ENCODE results near the gene ALDH6A1.

ALDH6A1 gene

DNA sequence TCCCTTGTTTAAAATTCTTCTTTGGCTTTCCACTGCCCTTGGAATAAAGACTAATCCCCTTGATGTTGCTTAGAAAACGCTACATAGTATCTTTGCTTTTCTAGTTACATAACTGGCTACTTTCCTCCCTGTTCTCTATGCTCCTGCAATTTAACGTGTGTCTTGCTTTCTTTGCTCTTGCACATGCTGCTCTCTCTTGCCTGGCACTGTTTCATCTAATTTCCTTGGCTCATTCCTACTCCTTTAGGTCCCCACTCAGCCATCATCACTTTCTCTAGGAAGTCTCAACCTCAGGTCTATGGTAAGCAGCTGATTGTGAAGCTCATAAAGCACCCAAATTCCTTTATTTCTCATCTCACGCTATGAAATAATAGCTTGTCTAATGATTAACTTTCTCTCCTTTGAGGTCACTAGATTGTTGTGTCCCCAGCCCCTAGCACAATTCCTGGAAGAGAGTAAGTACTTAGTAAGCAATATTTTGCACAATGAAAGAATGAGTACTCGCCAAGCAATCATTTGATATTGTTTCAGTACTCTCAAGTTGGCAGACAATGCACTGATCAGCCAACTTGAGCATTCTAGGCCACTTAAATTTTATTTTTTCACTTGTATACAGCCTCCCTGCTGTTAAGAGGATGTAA, 3.3 kb downstream of the ALDH6A1 start:
- Mint-ChIP-seq H3K27me3 (ENCODE audit: low read depth) (no peaks in the 10 kb centered on the region), H3K9me3 (no peaks in the 10 kb centered on the region), H3K4me1 (ENCODE audit: low read depth) (peaks cover 21% of the 10 kb centered on the region), H3K27ac (no peak overlapping the region), H3K4me3 (no peak overlapping the region), H3K36me3 (ENCODE audit: low read depth) (no peaks in the 10 kb centered on the region)
- no peak for DNase-seq (ENCODE audit: low spot score)

- Mint-ChIP-seq H3K27me3 (ENCODE audit: low read depth) (no peaks in the 10 kb centered on the region), H3K36me3 (ENCODE audit: low read depth) (no peaks in the 10 kb centered on the region), H3K27ac (no peak overlapping the region), H3K4me3 (no peak overlapping the region), H3K9me3 (no peaks in the 10 kb centered on the region), H3K4me1 (ENCODE audit: low read depth) (no peaks in the 10 kb centered on the region)
- DNase-seq (ENCODE audit: low spot score): no peak
These were observed 6.9 kb downstream of the ALDH6A1 start for GRCh38 chr14:74077401-74077800.

DNA sequence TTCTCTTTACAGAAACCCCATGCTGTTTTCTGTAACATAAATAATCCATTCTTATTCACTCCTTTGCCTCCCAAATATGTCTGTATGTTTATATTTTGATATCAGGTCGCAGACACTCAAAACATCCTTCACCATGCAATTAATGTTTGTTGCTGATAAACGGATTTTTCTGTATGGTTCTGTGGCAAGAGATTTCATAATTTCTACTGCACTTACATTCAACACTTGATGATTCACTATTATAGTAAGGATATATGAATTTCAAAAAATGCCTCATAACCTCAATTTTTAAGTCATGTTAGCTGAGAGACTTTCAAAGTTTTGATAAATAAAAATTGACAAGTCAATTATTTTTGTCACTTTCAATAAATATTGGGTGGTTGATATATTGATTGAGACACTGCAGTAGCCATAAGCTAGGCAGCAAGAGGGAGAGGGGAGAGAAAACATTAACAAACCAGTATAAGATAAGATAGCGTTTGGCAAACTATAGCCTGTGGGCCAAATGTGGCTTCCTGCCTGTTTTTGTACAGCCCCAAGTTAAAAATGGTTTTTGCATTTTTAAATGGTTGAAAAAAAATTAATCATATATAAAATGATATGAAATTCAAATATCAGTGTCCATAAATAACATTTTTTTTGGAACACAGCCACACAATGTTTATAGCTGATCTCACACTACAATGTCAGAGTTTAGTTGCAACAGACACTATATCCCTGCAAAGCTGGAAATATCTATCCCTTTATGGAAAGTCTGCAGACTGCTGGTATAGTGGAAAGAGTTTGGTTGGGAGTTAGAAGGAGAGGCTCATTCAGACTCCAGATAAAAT, 18.3 kb downstream of the ALDH6A1 start:
- H3K36me3 Mint-ChIP-seq (ENCODE audit: low read depth): peaks cover 6% of the 10 kb centered on the region

DNA sequence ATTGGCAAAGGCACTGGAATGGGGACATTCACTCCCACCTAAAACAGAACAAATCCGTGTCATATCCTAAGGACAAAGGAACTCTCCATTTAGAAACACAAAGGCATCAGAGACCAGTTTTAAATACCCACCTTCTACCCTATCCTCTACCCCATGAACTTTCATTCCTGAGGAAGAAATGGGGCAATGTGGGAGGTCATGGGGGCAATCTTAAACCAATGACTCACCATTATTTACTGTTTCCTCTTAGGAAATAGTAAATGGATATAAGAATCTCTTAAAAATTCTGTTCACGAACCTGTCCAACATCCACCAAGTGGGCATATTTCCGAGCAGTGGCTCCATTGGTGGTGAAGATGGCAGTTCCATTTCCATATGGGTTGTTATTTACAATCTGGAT, 19.4 kb downstream of the ALDH6A1 start:
- no peaks in the 10 kb centered on the region for H3K9me3 Mint-ChIP-seq
- no peaks in the 10 kb centered on the region for H3K4me1 Mint-ChIP-seq (ENCODE audit: low read depth)
- H3K4me3 Mint-ChIP-seq: no peak overlapping the region
- no peak for DNase-seq (ENCODE audit: low spot score)
- H3K27ac Mint-ChIP-seq: no peak overlapping the region
- H3K27me3 Mint-ChIP-seq (ENCODE audit: low read depth): no peaks in the 10 kb centered on the region
- H3K36me3 Mint-ChIP-seq (ENCODE audit: low read depth): peaks cover 10% of the 10 kb centered on the region

More for the DNA sequence above, 18.3 kb downstream of the ALDH6A1 start:
- no peak overlapping the region for H3K27ac Mint-ChIP-seq
- H3K9me3 Mint-ChIP-seq: no peaks in the 10 kb centered on the region
- no peaks in the 10 kb centered on the region for H3K4me1 Mint-ChIP-seq (ENCODE audit: low read depth)
- no peak overlapping the region for H3K4me3 Mint-ChIP-seq
- no peaks in the 10 kb centered on the region for H3K27me3 Mint-ChIP-seq (ENCODE audit: low read depth)
- DNase-seq (ENCODE audit: low spot score): no peak

GRCh38 chr14:74064426-74064825, 19.8 kb downstream of the ALDH6A1 start:
- peaks cover 12% of the 10 kb centered on the region for H3K36me3 Mint-ChIP-seq (ENCODE audit: low read depth)
- no peak for DNase-seq (ENCODE audit: low spot score)
- no peaks in the 10 kb centered on the region for H3K9me3 Mint-ChIP-seq
- H3K4me1 Mint-ChIP-seq (ENCODE audit: low read depth): no peaks in the 10 kb centered on the region
- H3K27me3 Mint-ChIP-seq (ENCODE audit: low read depth): no peaks in the 10 kb centered on the region
- no peak overlapping the region for H3K4me3 Mint-ChIP-seq
- no peak overlapping the region for H3K27ac Mint-ChIP-seq

DNA sequence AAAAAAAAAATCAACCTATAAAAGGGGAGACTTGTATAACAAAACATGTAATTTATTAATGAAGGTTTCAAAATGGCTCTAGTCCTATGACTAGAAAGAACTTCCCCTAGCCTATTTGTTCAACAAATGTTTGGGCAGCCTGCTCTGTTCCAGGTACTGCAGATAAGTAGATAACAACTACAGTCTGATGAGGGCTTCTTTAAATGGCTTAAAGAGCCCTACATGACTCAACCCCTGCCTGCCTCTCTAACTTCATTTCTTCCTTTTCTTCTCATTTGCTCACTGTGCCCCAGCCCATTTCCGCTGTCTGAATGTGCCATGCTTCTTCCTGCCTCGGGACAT, 21.5 kb downstream of the ALDH6A1 start:
- no peak for DNase-seq (ENCODE audit: low spot score)
- Mint-ChIP-seq H3K9me3 (no peaks in the 10 kb centered on the region), H3K27me3 (ENCODE audit: low read depth) (no peaks in the 10 kb centered on the region), H3K36me3 (ENCODE audit: low read depth) (peaks cover 12% of the 10 kb centered on the region), H3K4me3 (no peak overlapping the region), H3K27ac (no peak overlapping the region), H3K4me1 (ENCODE audit: low read depth) (no peaks in the 10 kb centered on the region)

DNA sequence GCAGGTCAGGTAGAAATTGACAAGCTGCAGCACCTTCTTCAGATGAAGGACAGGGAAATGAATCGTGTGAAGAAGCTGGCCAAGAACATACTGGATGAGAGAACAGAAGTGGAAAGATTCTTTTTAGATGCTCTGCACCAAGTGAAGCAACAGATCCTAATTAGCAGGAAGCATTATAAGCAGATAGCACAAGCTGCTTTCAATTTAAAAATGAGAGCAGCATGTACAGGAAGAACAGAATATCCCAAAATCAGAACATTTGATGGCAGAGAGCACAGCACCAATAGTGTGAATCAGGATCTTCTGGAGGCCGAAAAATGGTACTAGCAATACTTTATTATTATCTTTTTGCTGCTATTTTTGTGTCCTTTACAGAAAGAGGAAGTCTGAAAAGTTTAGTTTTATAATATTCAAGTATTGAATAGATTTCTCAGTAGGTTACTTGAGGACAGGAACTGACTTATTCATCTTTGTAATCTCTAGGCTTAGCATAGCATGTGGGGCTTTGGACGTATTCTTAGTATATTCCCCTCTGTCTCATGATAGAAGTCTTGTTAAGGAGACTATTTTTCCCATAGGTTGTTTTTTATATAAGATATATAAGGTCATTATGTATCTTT, 34.3 kb downstream of the ALDH6A1 start:
- Mint-ChIP-seq H3K27ac (no peak overlapping the region), H3K27me3 (ENCODE audit: low read depth) (no peaks in the 10 kb centered on the region), H3K9me3 (no peaks in the 10 kb centered on the region), H3K36me3 (ENCODE audit: low read depth) (no peaks in the 10 kb centered on the region), H3K4me1 (ENCODE audit: low read depth) (no peaks in the 10 kb centered on the region), H3K4me3 (no peak overlapping the region)
- DNase-seq (ENCODE audit: low spot score): no peak

GRCh38 chr14:74048281-74048680, 36.0 kb downstream of the ALDH6A1 start:
- no peak for DNase-seq (ENCODE audit: low spot score)
- H3K4me1 Mint-ChIP-seq (ENCODE audit: low read depth): no peaks in the 10 kb centered on the region
- H3K4me3 Mint-ChIP-seq: no peak overlapping the region
- no peak overlapping the region for H3K27ac Mint-ChIP-seq
- no peaks in the 10 kb centered on the region for H3K9me3 Mint-ChIP-seq
- no peaks in the 10 kb centered on the region for H3K36me3 Mint-ChIP-seq (ENCODE audit: low read depth)
- no peaks in the 10 kb centered on the region for H3K27me3 Mint-ChIP-seq (ENCODE audit: low read depth)

GRCh38 chr14:74045522-74045921, 38.7 kb downstream of the ALDH6A1 start:
- H3K27me3 Mint-ChIP-seq (ENCODE audit: low read depth): no peaks in the 10 kb centered on the region
- no peak overlapping the region for H3K4me3 Mint-ChIP-seq
- no peaks in the 10 kb centered on the region for H3K36me3 Mint-ChIP-seq (ENCODE audit: low read depth)
- DNase-seq (ENCODE audit: low spot score): no peak
- no peaks in the 10 kb centered on the region for H3K4me1 Mint-ChIP-seq (ENCODE audit: low read depth)
- H3K9me3 Mint-ChIP-seq: no peaks in the 10 kb centered on the region
- no peak overlapping the region for H3K27ac Mint-ChIP-seq

DNA sequence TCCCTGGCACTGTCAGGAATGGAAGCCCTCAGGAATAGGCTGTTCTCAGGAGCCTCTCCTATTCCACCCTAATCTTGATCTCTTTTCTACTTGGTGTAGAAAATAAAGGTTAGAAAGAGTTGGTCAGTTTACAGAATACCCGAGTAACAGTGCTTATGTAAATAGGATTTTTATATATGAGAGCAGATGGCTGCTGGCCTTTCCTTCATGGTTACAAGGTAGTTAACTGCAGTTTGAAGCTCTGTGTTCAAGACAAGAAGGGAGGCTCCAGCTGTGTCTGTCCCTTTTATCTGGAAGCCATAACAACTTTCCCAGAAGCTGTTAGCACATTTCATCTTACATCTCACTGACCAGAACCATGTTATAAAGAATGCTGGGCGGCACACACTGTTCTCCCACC, 42.0 kb downstream of the ALDH6A1 start:
- Mint-ChIP-seq H3K4me1 (ENCODE audit: low read depth) (no peaks in the 10 kb centered on the region), H3K27me3 (ENCODE audit: low read depth) (no peaks in the 10 kb centered on the region), H3K27ac (no peak overlapping the region), H3K36me3 (ENCODE audit: low read depth) (no peaks in the 10 kb centered on the region), H3K9me3 (no peaks in the 10 kb centered on the region), H3K4me3 (no peak overlapping the region)
- no peak for DNase-seq (ENCODE audit: low spot score)

GRCh38 chr14:74038020-74038859, 46.0 kb downstream of the ALDH6A1 start:
- Mint-ChIP-seq H3K4me3 (no peak overlapping the region), H3K27me3 (ENCODE audit: low read depth) (no peaks in the 10 kb centered on the region), H3K36me3 (ENCODE audit: low read depth) (no peaks in the 10 kb centered on the region), H3K4me1 (ENCODE audit: low read depth) (no peaks in the 10 kb centered on the region), H3K9me3 (no peaks in the 10 kb centered on the region), H3K27ac (no peak overlapping the region)
- DNase-seq (ENCODE audit: low spot score): no peak

DNA sequence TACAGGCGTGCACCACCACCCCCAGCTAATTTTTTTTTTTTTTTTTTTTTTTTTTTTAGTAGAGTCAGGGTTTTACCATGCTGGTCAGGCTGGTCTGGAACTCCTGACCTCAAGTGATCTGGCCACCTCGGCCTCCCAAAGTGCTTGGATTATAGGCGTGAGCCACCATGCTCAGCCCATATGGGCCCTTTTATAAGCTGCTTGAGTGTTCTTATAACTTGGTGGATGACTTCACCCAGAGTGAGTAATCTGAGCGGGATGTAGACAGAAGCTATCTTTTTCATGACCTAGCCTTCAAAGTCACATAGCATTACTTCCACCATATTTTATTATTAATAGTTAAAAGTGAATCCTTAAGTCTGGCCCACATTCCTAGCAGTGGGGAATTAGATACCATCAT, 48.7 kb downstream of the ALDH6A1 start:
- Mint-ChIP-seq H3K4me3 (no peak overlapping the region), H3K27ac (no peak overlapping the region), H3K27me3 (ENCODE audit: low read depth) (no peaks in the 10 kb centered on the region), H3K36me3 (ENCODE audit: low read depth) (no peaks in the 10 kb centered on the region), H3K4me1 (ENCODE audit: low read depth) (no peaks in the 10 kb centered on the region), H3K9me3 (no peaks in the 10 kb centered on the region)
- DNase-seq (ENCODE audit: low spot score): no peak

GRCh38 chr14:74034572-74034971, 49.7 kb downstream of the ALDH6A1 start:
- Mint-ChIP-seq H3K9me3 (no peaks in the 10 kb centered on the region), H3K27ac (no peak overlapping the region), H3K27me3 (ENCODE audit: low read depth) (no peaks in the 10 kb centered on the region), H3K4me3 (no peak overlapping the region), H3K4me1 (ENCODE audit: low read depth) (no peaks in the 10 kb centered on the region), H3K36me3 (ENCODE audit: low read depth) (no peaks in the 10 kb centered on the region)
- no peak for DNase-seq (ENCODE audit: low spot score)

GRCh38 chr14:74029136-74029535, 55.1 kb downstream of the ALDH6A1 start:
- no peaks in the 10 kb centered on the region for H3K36me3 Mint-ChIP-seq (ENCODE audit: low read depth)
- no peaks in the 10 kb centered on the region for H3K27me3 Mint-ChIP-seq (ENCODE audit: low read depth)
- no peak overlapping the region for H3K4me3 Mint-ChIP-seq
- no peak for DNase-seq (ENCODE audit: low spot score)
- no peaks in the 10 kb centered on the region for H3K4me1 Mint-ChIP-seq (ENCODE audit: low read depth)
- H3K27ac Mint-ChIP-seq: no peak overlapping the region
- no peaks in the 10 kb centered on the region for H3K9me3 Mint-ChIP-seq
